GM18909 (cell line): Measurements from ENCODE around the gene ATG2B.
"Not testable (repeated sequence)": the region's sequence is repeated elsewhere in the genome, so short reads cannot be mapped to it uniquely, and the experiment has no call there.

Experiments
- ATAC-seq: cut with Tn5 transposase; IDR thresholded peaks from one replicate; pipeline ENCODE4 v1.9.1; 2021; ENCODE audit warnings: mild to moderate bottlenecking; ENCODE audit not compliant: unreplicated experiment, poor library complexity

ATG2B gene

GRCh38 chr14:96376093-96376492 lies 13.0 kb upstream of the ATG2B start:
- no peak for ATAC-seq

GRCh38 chr14:96373538-96373937 lies 10.4 kb upstream of the ATG2B start:
- ATAC-seq: no peak

- no peak for ATAC-seq
These were observed 7.4 kb upstream of the ATG2B start for GRCh38 chr14:96370528-96370927.

- no peak for ATAC-seq
These were observed 5.4 kb upstream of the ATG2B start for GRCh38 chr14:96368534-96368933.

- ATAC-seq: no peak
These were observed 1.8 kb upstream of the ATG2B start for GRCh38 chr14:96364962-96365361.

- ATAC-seq: peak; percentile 30
These were observed 703 bp upstream of the ATG2B start for GRCh38 chr14:96363751-96364336.

- peak; percentile 30 for ATAC-seq
These were observed 823 bp downstream of the ATG2B start for GRCh38 chr14:96362071-96362964.

GRCh38 chr14:96359959-96360358 lies 3.2 kb downstream of the ATG2B start:
- no peak for ATAC-seq

GRCh38 chr14:96357216-96357615 lies 5.9 kb downstream of the ATG2B start:
- no peak for ATAC-seq

GRCh38 chr14:96354246-96354645 lies 8.9 kb downstream of the ATG2B start:
- ATAC-seq: no peak

GRCh38 chr14:96352708-96353107 lies 10.4 kb downstream of the ATG2B start:
- no peak for ATAC-seq

GRCh38 chr14:96351986-96352385 lies 11.2 kb downstream of the ATG2B start:
- no peak for ATAC-seq

- no peak for ATAC-seq
These were observed 13.7 kb downstream of the ATG2B start for GRCh38 chr14:96349286-96350075.

- not testable (repeated sequence) for ATAC-seq
These were observed 15.2 kb downstream of the ATG2B start for GRCh38 chr14:96347957-96348356.

- ATAC-seq: no peak
These were observed 17.5 kb downstream of the ATG2B start for GRCh38 chr14:96345669-96346068.

- ATAC-seq: no peak
These were observed 21.8 kb downstream of the ATG2B start for GRCh38 chr14:96341323-96341722.

GRCh38 chr14:96338551-96338950 lies 24.6 kb downstream of the ATG2B start:
- no peak for ATAC-seq

- no peak for ATAC-seq
These were observed 38.9 kb downstream of the ATG2B start for GRCh38 chr14:96324219-96324618.

- no peak for ATAC-seq
These were observed 42.5 kb downstream of the ATG2B start for GRCh38 chr14:96320605-96321004.

- ATAC-seq: no peak
These were observed 44.3 kb downstream of the ATG2B start for GRCh38 chr14:96318836-96319235.

- ATAC-seq: no peak
These were observed 47.1 kb downstream of the ATG2B start for GRCh38 chr14:96316087-96316486.
